Breast epithelium (tissue), 3 donors: ENCODE data around the gene ADPRS.

Experiments used
- POLR2A ChIP-seq: fragments of 450-650 bp; IDR thresholded peaks from one replicate; pipeline ENCODE4 v1.6.1; 2016; ENCODE audit warnings: antibody characterized with exemption, mild to moderate bottlenecking, moderate library complexity
- POLR2AphosphoS5 ChIP-seq, 3 donors: sonication (generic); formaldehyde crosslinking; IDR thresholded peaks; one replicate each; pipeline ENCODE4 v1.6.1; 2017; ENCODE audit warnings: antibody characterized with exemption in 3 of 3
- TF ChIP-seq, protein P1 (sequence below), 3 donors: fragments of 450-650 bp; IDR thresholded peaks; one replicate each; pipeline ENCODE4 v1.5.1; 2016 to 2017; ENCODE audit warnings: antibody characterized with exemption in 3 of 3, mild to moderate bottlenecking in 3 of 3, moderate library complexity in 3 of 3

DNA sequence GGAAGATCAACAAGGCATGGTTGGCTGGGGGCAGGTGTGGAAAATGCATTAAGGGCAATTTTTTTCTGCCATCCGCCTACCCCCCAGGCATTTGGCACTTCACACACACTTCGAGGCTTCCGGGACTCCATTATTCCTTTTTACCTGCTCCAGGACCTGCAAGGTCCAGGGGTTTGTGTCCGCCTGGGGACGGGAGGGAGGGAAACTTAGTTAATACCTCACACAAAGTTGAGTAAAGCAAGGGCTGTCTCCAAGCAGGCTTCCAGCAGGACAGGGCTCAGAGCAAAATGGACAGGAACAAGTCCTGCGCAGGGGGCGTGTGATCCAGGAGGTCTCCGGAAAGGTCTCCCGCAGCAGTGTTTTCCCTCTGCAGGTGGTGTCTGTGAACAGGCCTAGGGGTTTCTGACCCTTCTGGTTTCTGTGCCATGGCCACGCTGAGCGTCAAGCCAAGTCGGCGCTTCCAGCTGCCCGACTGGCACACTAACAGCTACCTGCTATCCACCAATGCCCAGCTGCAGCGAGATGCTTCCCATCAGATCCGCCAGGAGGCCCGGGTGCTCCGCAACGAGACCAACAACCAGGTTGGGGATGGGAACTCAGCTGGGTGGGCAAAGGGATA is 4.1 kb upstream of the ADPRS start:
- TF ChIP-seq POLR2A = no peak
- TF ChIP-seq, protein P1, sequence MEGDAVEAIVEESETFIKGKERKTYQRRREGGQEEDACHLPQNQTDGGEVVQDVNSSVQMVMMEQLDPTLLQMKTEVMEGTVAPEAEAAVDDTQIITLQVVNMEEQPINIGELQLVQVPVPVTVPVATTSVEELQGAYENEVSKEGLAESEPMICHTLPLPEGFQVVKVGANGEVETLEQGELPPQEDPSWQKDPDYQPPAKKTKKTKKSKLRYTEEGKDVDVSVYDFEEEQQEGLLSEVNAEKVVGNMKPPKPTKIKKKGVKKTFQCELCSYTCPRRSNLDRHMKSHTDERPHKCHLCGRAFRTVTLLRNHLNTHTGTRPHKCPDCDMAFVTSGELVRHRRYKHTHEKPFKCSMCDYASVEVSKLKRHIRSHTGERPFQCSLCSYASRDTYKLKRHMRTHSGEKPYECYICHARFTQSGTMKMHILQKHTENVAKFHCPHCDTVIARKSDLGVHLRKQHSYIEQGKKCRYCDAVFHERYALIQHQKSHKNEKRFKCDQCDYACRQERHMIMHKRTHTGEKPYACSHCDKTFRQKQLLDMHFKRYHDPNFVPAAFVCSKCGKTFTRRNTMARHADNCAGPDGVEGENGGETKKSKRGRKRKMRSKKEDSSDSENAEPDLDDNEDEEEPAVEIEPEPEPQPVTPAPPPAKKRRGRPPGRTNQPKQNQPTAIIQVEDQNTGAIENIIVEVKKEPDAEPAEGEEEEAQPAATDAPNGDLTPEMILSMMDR (IDR thresholded peaks at IDR 0.05) = no peak
- no peak for TF ChIP-seq POLR2AphosphoS5 (IDR thresholded peaks at IDR 0.05)
